HepG2 (cell line): ENCODE measurements around the gene IL17C. TPM values are rescaled to one million over a fixed set of nuclear protein-coding genes. Genes with fewer than 3 reads are reported as not detected.

ENCODE experiments used
- EED ChIP-seq: sonication (generic); formaldehyde crosslinking; IDR thresholded peaks from 2 replicates; pipeline ENCODE4 v1.5.0; 2020; ENCODE audit warnings: mild to moderate bottlenecking, missing genetic modification reagents
- HDAC2 ChIP-seq: sonication (generic); formaldehyde crosslinking; IDR thresholded peaks from 2 replicates; pipeline ENCODE4 v1.4.0; 2020; ENCODE audit warnings: missing genetic modification reagents
- HNF4G ChIP-seq, 2 experiments: sonication (generic) in 1 of 2; formaldehyde crosslinking in 1 of 2; IDR thresholded peaks; 2 replicates each; pipeline versions ENCODE4 v1.4.0 to v1.6.1; 2011 to 2020; ENCODE audit warnings: borderline replicate concordance in 2 of 2, low read depth in 2 of 2, mild to moderate bottlenecking in 2 of 2, low read length in 1 of 2, missing genetic modification reagents in 1 of 2, moderate library complexity in 1 of 2
- JUN ChIP-seq: sonication (generic); formaldehyde crosslinking; IDR thresholded peaks from 2 replicates; pipeline ENCODE4 v1.4.0; 2020; ENCODE audit warnings: mild to moderate bottlenecking, missing genetic modification reagents
- KMT2A ChIP-seq: sonication (generic); formaldehyde crosslinking; IDR thresholded peaks from 2 replicates; pipeline ENCODE4 v1.4.0; 2020; ENCODE audit warnings: missing genetic modification reagents
- MLLT10 ChIP-seq: sonication (generic); formaldehyde crosslinking; IDR thresholded peaks from 2 replicates; pipeline ENCODE4 v1.4.0; 2020; ENCODE audit warnings: missing genetic modification reagents
- SNAI1 ChIP-seq: sonication (generic); formaldehyde crosslinking; IDR thresholded peaks from 2 replicates; pipeline ENCODE4 v1.5.0; 2020; ENCODE audit warnings: mild to moderate bottlenecking, missing genetic modification reagents, borderline replicate concordance
- ZFP62 ChIP-seq: sonication (generic); formaldehyde crosslinking; IDR thresholded peaks from 2 replicates; pipeline ENCODE4 v1.4.0; 2020; ENCODE audit warnings: missing genetic modification reagents
- ZNF674 ChIP-seq: sonication (generic); formaldehyde crosslinking; IDR thresholded peaks from 2 replicates; pipeline ENCODE4 v1.5.0; 2020; ENCODE audit warnings: low read depth, mild to moderate bottlenecking, missing genetic modification reagents
- ZNF7 ChIP-seq: IDR thresholded peaks from 2 replicates; pipeline ENCODE4 v1.6.1; 2016; ENCODE audit warnings: missing biosample characterization, missing genetic modification reagents
- polyA plus RNA-seq, 8 experiments: library from polyadenylated mRNA; depleted of rRNA in 3 of 8; stranded (reverse) in 7 of 8; unstranded in 1 of 8; fragments of >200 nt; fragmentation: Illumina TruSeq in 4 of 8; extraction: Trizol in 4 of 8; gene quantifications; 2 replicates each; pipeline versions ENCODE4 v1.2.1 to v1.2.3, GENCODE V29; 2011 to 2016; ENCODE audit warnings: low read depth in 4 of 8, missing spikeins in 1 of 8, mixed read lengths in 1 of 8; ENCODE audit not compliant: insufficient read depth in 1 of 8
- total RNA-seq, 5 experiments: library from RNA; depleted of rRNA; stranded (reverse); fragments of >200 nt; fragmentation: Illumina TruSeq; extraction: Trizol; gene quantifications; 2 replicates each; pipeline ENCODE4 v1.2.3, GENCODE V29; 2016; ENCODE audit warnings: low read depth in 1 of 5
- TF ChIP-seq, protein P1 (sequence below): sonication (generic); formaldehyde crosslinking; IDR thresholded peaks from 2 replicates; pipeline ENCODE4 v1.5.0; 2020; ENCODE audit warnings: mild to moderate bottlenecking, missing genetic modification reagents, borderline replicate concordance
- TF ChIP-seq, protein P2 (sequence below): sonication (generic); formaldehyde crosslinking; IDR thresholded peaks from 2 replicates; pipeline ENCODE4 v1.5.1; 2020; ENCODE audit warnings: mild to moderate bottlenecking, missing genetic modification reagents, moderate library complexity
- TF ChIP-seq, protein P3 (sequence below): sonication (generic); formaldehyde crosslinking; IDR thresholded peaks from 2 replicates; pipeline ENCODE4 v1.5.1; 2020; ENCODE audit warnings: mild to moderate bottlenecking, missing genetic modification reagents, borderline replicate concordance
- TF ChIP-seq, protein P4 (sequence below): IDR thresholded peaks from 2 replicates; pipeline ENCODE4 v1.6.1; 2016; ENCODE audit warnings: missing compliant biosample characterization, missing genetic modification reagents, borderline replicate concordance
- TF ChIP-seq, protein P5 (sequence below): IDR thresholded peaks from 2 replicates; pipeline ENCODE4 v1.6.1; 2018; ENCODE audit warnings: missing genetic modification reagents

The IL17C gene
- total and polyA plus RNA-seq, 2 of the 13 experiments (the other 11 are each of a cell fraction or from before 2014, with no cell fraction given), result not detected

DNA sequence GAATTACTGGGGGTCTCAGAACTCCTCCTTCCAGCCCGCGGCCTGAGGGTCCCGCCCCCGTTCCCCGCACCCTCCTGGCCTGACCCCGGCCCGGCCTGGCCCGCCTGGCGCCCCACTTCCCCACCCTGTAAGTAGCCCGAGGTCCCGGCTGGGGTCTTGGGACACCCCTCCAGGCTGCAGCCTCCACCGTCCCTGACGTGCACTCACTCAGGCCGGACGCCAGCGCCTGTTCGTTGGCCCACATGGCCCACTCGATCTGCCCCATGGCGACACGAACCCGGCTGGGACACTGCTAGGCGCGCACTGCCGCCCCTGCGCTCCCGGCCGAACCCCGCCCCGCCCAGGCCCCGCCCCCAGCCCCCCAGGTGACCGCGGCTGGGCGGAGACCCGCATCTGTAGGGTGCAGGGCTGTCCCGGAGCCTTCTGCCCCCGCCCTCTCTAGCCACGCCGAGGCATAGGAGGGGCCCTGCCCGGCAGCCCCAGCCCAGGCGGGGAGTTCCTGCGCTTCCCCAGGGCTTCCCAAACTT, 12.4 kb downstream of the IL17C start, which contains the start of gene CYBA (continued):
- TF ChIP-seq, protein P1, sequence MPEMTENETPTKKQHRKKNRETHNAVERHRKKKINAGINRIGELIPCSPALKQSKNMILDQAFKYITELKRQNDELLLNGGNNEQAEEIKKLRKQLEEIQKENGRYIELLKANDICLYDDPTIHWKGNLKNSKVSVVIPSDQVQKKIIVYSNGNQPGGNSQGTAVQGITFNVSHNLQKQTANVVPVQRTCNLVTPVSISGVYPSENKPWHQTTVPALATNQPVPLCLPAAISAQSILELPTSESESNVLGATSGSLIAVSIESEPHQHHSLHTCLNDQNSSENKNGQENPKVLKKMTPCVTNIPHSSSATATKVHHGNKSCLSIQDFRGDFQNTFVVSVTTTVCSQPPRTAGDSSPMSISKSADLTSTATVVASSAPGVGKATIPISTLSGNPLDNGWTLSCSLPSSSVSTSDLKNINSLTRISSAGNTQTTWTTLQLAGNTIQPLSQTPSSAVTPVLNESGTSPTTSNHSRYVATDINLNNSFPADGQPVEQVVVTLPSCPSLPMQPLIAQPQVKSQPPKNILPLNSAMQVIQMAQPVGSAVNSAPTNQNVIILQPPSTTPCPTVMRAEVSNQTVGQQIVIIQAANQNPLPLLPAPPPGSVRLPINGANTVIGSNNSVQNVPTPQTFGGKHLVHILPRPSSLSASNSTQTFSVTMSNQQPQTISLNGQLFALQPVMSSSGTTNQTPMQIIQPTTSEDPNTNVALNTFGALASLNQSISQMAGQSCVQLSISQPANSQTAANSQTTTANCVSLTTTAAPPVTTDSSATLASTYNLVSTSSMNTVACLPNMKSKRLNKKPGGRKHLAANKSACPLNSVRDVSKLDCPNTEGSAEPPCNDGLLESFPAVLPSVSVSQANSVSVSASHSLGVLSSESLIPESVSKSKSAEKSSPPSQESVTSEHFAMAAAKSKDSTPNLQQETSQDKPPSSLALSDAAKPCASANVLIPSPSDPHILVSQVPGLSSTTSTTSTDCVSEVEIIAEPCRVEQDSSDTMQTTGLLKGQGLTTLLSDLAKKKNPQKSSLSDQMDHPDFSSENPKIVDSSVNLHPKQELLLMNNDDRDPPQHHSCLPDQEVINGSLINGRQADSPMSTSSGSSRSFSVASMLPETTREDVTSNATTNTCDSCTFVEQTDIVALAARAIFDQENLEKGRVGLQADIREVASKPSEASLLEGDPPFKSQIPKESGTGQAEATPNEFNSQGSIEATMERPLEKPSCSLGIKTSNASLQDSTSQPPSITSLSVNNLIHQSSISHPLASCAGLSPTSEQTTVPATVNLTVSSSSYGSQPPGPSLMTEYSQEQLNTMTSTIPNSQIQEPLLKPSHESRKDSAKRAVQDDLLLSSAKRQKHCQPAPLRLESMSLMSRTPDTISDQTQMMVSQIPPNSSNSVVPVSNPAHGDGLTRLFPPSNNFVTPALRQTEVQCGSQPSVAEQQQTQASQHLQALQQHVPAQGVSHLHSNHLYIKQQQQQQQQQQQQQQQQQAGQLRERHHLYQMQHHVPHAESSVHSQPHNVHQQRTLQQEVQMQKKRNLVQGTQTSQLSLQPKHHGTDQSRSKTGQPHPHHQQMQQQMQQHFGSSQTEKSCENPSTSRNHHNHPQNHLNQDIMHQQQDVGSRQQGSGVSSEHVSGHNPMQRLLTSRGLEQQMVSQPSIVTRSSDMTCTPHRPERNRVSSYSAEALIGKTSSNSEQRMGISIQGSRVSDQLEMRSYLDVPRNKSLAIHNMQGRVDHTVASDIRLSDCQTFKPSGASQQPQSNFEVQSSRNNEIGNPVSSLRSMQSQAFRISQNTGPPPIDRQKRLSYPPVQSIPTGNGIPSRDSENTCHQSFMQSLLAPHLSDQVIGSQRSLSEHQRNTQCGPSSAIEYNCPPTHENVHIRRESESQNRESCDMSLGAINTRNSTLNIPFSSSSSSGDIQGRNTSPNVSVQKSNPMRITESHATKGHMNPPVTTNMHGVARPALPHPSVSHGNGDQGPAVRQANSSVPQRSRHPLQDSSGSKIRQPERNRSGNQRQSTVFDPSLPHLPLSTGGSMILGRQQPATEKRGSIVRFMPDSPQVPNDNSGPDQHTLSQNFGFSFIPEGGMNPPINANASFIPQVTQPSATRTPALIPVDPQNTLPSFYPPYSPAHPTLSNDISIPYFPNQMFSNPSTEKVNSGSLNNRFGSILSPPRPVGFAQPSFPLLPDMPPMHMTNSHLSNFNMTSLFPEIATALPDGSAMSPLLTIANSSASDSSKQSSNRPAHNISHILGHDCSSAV (CRISPR knock-in tag), result no peak
- TF ChIP-seq, protein P2, sequence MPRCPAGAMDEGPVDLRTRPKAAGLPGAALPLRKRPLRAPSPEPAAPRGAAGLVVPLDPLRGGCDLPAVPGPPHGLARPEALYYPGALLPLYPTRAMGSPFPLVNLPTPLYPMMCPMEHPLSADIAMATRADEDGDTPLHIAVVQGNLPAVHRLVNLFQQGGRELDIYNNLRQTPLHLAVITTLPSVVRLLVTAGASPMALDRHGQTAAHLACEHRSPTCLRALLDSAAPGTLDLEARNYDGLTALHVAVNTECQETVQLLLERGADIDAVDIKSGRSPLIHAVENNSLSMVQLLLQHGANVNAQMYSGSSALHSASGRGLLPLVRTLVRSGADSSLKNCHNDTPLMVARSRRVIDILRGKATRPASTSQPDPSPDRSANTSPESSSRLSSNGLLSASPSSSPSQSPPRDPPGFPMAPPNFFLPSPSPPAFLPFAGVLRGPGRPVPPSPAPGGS (CRISPR knock-in tag), result no peak; the same call in 1 of the 2 replicates
- TF ChIP-seq ZNF674 (CRISPR knock-in tag), result peak; percentile 28; the same call in 1 of the 2 replicates
- TF ChIP-seq KMT2A, result peak; percentile 37
- TF ChIP-seq, protein P3, sequence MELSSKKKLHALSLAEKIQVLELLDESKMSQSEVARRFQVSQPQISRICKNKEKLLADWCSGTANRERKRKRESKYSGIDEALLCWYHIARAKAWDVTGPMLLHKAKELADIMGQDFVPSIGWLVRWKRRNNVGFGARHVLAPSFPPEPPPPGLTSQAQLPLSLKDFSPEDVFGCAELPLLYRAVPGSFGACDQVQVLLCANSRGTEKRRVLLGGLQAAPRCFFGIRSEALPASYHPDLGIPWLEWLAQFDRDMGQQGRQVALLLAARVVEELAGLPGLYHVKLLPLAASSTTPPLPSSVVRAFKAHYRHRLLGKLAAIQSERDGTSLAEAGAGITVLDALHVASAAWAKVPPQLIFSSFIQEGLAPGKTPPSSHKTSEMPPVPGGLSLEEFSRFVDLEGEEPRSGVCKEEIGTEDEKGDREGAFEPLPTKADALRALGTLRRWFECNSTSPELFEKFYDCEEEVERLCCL (CRISPR knock-in tag), result peak; percentile 54; the same call in 1 of the 2 replicates
- TF ChIP-seq ZNF7 (CRISPR knock-in tag), result peak; percentile 18; the same call in 1 of the 2 replicates
- TF ChIP-seq ZFP62 (CRISPR knock-in tag), result no peak
- TF ChIP-seq, protein P4, sequence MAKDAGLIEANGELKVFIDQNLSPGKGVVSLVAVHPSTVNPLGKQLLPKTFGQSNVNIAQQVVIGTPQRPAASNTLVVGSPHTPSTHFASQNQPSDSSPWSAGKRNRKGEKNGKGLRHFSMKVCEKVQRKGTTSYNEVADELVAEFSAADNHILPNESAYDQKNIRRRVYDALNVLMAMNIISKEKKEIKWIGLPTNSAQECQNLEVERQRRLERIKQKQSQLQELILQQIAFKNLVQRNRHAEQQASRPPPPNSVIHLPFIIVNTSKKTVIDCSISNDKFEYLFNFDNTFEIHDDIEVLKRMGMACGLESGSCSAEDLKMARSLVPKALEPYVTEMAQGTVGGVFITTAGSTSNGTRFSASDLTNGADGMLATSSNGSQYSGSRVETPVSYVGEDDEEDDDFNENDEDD (CRISPR knock-in tag), result peak; percentile 33; the same call in 1 of the 2 replicates
- TF ChIP-seq MLLT10 (CRISPR knock-in tag), result peak; percentile 75; the same call in 1 of the 2 replicates
- peak; percentile 58; the same call in 1 of the 2 replicates for TF ChIP-seq SNAI1 (CRISPR knock-in tag)
- TF ChIP-seq EED (CRISPR knock-in tag), result no peak; the same call in 1 of the 2 replicates
- TF ChIP-seq JUN (CRISPR knock-in tag), result no peak
- TF ChIP-seq HDAC2, result no peak
- TF ChIP-seq HNF4G (IDR thresholded peaks at IDR 0.05; ENCODE audit: borderline replicate concordance, low read depth, low read length), result no peak
- TF ChIP-seq HNF4G (CRISPR knock-in tag; IDR thresholded peaks at IDR 0.05; ENCODE audit: borderline replicate concordance, low read depth), result no peak
- TF ChIP-seq, protein P5, sequence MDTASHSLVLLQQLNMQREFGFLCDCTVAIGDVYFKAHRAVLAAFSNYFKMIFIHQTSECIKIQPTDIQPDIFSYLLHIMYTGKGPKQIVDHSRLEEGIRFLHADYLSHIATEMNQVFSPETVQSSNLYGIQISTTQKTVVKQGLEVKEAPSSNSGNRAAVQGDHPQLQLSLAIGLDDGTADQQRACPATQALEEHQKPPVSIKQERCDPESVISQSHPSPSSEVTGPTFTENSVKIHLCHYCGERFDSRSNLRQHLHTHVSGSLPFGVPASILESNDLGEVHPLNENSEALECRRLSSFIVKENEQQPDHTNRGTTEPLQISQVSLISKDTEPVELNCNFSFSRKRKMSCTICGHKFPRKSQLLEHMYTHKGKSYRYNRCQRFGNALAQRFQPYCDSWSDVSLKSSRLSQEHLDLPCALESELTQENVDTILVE, result no peak
